GM23338 (cell line): Measurements from ENCODE around the gene BANF1. TPM values are rescaled to one million over a fixed set of nuclear protein-coding genes. Genes with fewer than 3 reads are reported as not detected.
A peak's percentile ranks its signal among the peaks of the same experiment; 100 is the strongest.

Experiments
- ATAC-seq: fragments of 200-7000 bp; cut with Tn5 transposase; 3 replicates; pipeline ENCODE4 v1.9.1; 2020
- DNase-seq: peaks from one replicate; pipeline ENCODE4 v3.0.0-alpha.2; 2015; ENCODE audit warnings: low spot score
- H2AFZ ChIP-seq: fragments of 200-600 bp; sonication (generic); 2 replicates; pipeline ENCODE4 v1.8.0; 2016; ENCODE audit warnings: antibody characterized with exemption, mild to moderate bottlenecking, moderate library complexity
- H3F3A ChIP-seq: fragments of 200-600 bp; sonication (generic); replicated peaks from 2 replicates; pipeline ENCODE4 v1.8.0; 2017; ENCODE audit warnings: antibody characterized with exemption, mixed run types, low read depth
- H3K27ac ChIP-seq: fragments of 200-600 bp; sonication (generic); 2 replicates; pipeline ENCODE4 v1.6.1; 2016; ENCODE audit warnings: low read depth
- H3K27me3 ChIP-seq: fragments of 200-600 bp; sonication (generic); 2 replicates; pipeline ENCODE4 v1.8.0; 2016; ENCODE audit warnings: mild to moderate bottlenecking, mixed run types, moderate library complexity; ENCODE audit not compliant: insufficient read depth
- H3K36me3 ChIP-seq: fragments of 200-600 bp; sonication (generic); 2 replicates; pipeline ENCODE4 v1.8.0; 2016; ENCODE audit warnings: mild to moderate bottlenecking; ENCODE audit not compliant: insufficient read depth
- H3K4me1 ChIP-seq: fragments of 200-600 bp; sonication (generic); 2 replicates; pipeline ENCODE4 v1.8.0; 2016; ENCODE audit warnings: mild to moderate bottlenecking, moderate library complexity; ENCODE audit not compliant: insufficient read depth
- H3K4me2 ChIP-seq: fragments of 200-600 bp; sonication (generic); 2 replicates; pipeline ENCODE4 v1.7.1; 2017; ENCODE audit warnings: mixed run types
- H3K4me3 ChIP-seq: fragments of 200-600 bp; sonication (generic); 2 replicates; pipeline ENCODE4 v1.6.1; 2016; ENCODE audit warnings: mixed run types
- H3K79me2 ChIP-seq: fragments of 200-600 bp; sonication (generic); replicated peaks from 2 replicates; pipeline ENCODE4 v1.8.0; 2017; ENCODE audit warnings: mild to moderate bottlenecking; ENCODE audit not compliant: insufficient read depth
- H3K9me2 ChIP-seq: fragments of 200-600 bp; sonication (generic); 2 replicates; pipeline ENCODE4 v1.8.0; 2017; ENCODE audit not compliant: insufficient read depth
- H4K20me1 ChIP-seq: fragments of 200-600 bp; sonication (generic); replicated peaks from 2 replicates; pipeline ENCODE4 v1.8.0; 2017; ENCODE audit warnings: mild to moderate bottlenecking; ENCODE audit not compliant: insufficient read depth
- H3K27ac Mint-ChIP-seq: 2 replicates; pipeline ENCODE4 v1.8.0; 2020; ENCODE audit warnings: inconsistent platforms, mild to moderate bottlenecking, moderate library complexity, mixed read lengths
- H3K27me3 Mint-ChIP-seq: 3 replicates; pipeline ENCODE4 v1.8.0; 2022; ENCODE audit warnings: low read depth, mild to moderate bottlenecking, moderate library complexity, mixed read lengths, inconsistent platforms; ENCODE audit not compliant: insufficient read depth, poor library complexity
- H3K36me3 Mint-ChIP-seq: 3 replicates; pipeline ENCODE4 v1.8.0; 2021; ENCODE audit warnings: low read depth, mild to moderate bottlenecking, inconsistent platforms, moderate library complexity, mixed read lengths
- H3K4me1 Mint-ChIP-seq: 3 replicates; pipeline ENCODE4 v1.8.0; 2020; ENCODE audit warnings: mild to moderate bottlenecking, inconsistent platforms, mixed read lengths
- H3K4me3 Mint-ChIP-seq: 3 replicates; pipeline ENCODE4 v1.8.0; 2021; ENCODE audit warnings: moderate library complexity, mild to moderate bottlenecking, inconsistent platforms, mixed read lengths
- H3K9me3 Mint-ChIP-seq: 3 replicates; pipeline ENCODE4 v1.8.0; 2020; ENCODE audit warnings: moderate library complexity, mild to moderate bottlenecking, inconsistent platforms, mixed read lengths
- CREB1 ChIP-seq: fragments of 250-450 bp; sonication (Bioruptor Pico); IDR thresholded peaks from 2 replicates; pipeline ENCODE4 v1.5.0; 2020; ENCODE audit warnings: low read depth, mild to moderate bottlenecking, moderate library complexity
- EZH2 ChIP-seq: fragments of 200-600 bp; sonication (generic); IDR thresholded peaks from one replicate; pipeline ENCODE4 v1.8.0; 2017; ENCODE audit warnings: antibody characterized with exemption, mild to moderate bottlenecking, low read depth; ENCODE audit not compliant: unreplicated experiment
- JUNB ChIP-seq: IDR thresholded peaks from one replicate; pipeline ENCODE4 v1.6.1; 2016; ENCODE audit warnings: antibody characterized with exemption; ENCODE audit not compliant: unreplicated experiment
- NANOG ChIP-seq: IDR thresholded peaks from 2 replicates; pipeline ENCODE4 v1.6.1; 2016; ENCODE audit warnings: antibody characterized with exemption, borderline replicate concordance
- POLR2AphosphoS5 ChIP-seq: IDR thresholded peaks from 2 replicates; pipeline ENCODE4 v1.6.1; 2016; ENCODE audit warnings: antibody characterized with exemption, low read depth
- STAT1 ChIP-seq: IDR thresholded peaks from one replicate; pipeline ENCODE4 v1.6.1; 2016; ENCODE audit warnings: antibody characterized with exemption; ENCODE audit not compliant: unreplicated experiment
- polyA plus RNA-seq: library from polyadenylated mRNA; unstranded; fragments of >200 nt; fragmentation: Nextera tagmentation; extraction: Ambion mirVana; gene quantifications from 2 replicates; pipeline ENCODE4 v1.2.1, GENCODE V29; 2016
- total RNA-seq: library from RNA; depleted of rRNA; stranded (reverse); fragments of >200 nt; shearing (Covaris generic); gene quantifications from 2 replicates; pipeline ENCODE4 v1.2.3, GENCODE V29; 2014; rRNA removed
- TF ChIP-seq, protein P1 (sequence below): IDR thresholded peaks from 2 replicates; pipeline ENCODE4 v1.6.1; 2016; ENCODE audit warnings: antibody characterized with exemption
- TF ChIP-seq, protein P2 (sequence below): IDR thresholded peaks from one replicate; pipeline ENCODE4 v1.6.1; 2018; ENCODE audit warnings: antibody characterized with exemption; ENCODE audit not compliant: unreplicated experiment

Gene BANF1
- total and polyA plus RNA-seq, 2 experiments from 2014 or later = 58.2 to 765 TPM

DNA sequence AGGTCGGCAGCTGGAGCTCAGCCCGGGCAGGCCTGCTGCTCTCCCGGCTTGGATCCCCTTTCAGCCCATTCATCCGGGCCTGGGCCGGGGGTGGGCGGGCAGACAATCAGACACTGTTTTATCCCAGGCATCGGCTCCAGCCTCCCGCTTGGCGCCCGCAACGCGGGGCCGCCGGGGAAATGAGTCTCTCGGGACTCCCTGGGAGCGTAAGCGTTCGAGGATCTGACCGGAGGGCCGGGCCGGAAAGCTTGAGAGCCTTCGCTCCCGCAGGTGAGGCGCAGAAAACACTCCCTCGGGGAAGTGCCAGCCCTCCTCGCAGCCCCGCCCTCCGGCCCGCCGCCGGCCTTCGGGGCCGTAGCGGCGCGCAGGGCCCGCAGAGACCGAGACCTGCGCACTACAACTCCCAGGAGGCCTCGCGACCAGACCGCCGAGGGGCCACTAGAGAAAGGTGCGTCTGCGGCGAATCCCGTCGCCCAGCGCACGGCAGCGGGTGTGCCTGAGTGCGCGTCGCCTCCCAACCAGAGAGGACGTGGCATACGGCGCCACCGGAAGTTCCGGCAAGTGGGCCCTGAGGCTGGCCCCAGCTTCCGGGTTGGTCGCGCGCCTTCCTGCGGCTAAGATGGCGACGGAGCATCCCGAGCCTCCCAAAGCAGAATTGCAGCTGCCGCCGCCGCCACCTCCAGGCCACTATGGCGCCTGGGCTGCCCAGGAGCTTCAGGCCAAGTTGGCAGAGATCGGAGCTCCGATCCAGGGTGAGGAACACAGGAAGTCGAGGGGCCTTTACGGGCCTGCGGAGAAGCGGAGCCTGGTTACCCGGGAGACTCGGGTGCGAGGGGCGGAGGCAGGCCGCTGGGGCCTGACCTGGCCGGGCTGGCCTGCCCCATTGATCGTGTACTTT lies 49.7 kb downstream of the BANF1 start, which contains the start of gene SF3B2:
Gene SF3B2, plus strand, starts transcription at position 599 of the 898 bp plus-strand sequence. Its CDS starts 21 bp downstream, at position 620.
- Histone ChIP-seq H4K20me1 (peaks cover 21% of the 10 kb centered on the region), H3F3A (peaks cover 14% of the 10 kb centered on the region; the same call in 1 of the 2 replicates), H3K36me3 (peaks cover 23% of the 10 kb centered on the region), H3K79me2 (peaks cover 38% of the 10 kb centered on the region), H3K4me1 (peaks cover 24% of the 10 kb centered on the region), H3K27me3 (no peaks in the 10 kb centered on the region), H3K9me2 (no peaks in the 10 kb centered on the region), H3K4me3 (peak within 1 kb of the TSS; percentile 99), H3K4me2 (peak within 1 kb of the TSS; percentile 99), H2AFZ (peak within 1 kb of the TSS; percentile 92), H3K27ac (peak within 1 kb of the TSS; percentile 100)
- H3K36me3 Mint-ChIP-seq = peaks cover 42% of the 10 kb centered on the region
- TF ChIP-seq POLR2AphosphoS5 (peak; percentile 73), STAT1 (no peak), CREB1 (CRISPR knock-in tag) (peak; percentile 87)
- TF ChIP-seq, protein P1, sequence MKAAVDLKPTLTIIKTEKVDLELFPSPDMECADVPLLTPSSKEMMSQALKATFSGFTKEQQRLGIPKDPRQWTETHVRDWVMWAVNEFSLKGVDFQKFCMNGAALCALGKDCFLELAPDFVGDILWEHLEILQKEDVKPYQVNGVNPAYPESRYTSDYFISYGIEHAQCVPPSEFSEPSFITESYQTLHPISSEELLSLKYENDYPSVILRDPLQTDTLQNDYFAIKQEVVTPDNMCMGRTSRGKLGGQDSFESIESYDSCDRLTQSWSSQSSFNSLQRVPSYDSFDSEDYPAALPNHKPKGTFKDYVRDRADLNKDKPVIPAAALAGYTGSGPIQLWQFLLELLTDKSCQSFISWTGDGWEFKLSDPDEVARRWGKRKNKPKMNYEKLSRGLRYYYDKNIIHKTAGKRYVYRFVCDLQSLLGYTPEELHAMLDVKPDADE = peak; percentile 89
- TF ChIP-seq, protein P2, sequence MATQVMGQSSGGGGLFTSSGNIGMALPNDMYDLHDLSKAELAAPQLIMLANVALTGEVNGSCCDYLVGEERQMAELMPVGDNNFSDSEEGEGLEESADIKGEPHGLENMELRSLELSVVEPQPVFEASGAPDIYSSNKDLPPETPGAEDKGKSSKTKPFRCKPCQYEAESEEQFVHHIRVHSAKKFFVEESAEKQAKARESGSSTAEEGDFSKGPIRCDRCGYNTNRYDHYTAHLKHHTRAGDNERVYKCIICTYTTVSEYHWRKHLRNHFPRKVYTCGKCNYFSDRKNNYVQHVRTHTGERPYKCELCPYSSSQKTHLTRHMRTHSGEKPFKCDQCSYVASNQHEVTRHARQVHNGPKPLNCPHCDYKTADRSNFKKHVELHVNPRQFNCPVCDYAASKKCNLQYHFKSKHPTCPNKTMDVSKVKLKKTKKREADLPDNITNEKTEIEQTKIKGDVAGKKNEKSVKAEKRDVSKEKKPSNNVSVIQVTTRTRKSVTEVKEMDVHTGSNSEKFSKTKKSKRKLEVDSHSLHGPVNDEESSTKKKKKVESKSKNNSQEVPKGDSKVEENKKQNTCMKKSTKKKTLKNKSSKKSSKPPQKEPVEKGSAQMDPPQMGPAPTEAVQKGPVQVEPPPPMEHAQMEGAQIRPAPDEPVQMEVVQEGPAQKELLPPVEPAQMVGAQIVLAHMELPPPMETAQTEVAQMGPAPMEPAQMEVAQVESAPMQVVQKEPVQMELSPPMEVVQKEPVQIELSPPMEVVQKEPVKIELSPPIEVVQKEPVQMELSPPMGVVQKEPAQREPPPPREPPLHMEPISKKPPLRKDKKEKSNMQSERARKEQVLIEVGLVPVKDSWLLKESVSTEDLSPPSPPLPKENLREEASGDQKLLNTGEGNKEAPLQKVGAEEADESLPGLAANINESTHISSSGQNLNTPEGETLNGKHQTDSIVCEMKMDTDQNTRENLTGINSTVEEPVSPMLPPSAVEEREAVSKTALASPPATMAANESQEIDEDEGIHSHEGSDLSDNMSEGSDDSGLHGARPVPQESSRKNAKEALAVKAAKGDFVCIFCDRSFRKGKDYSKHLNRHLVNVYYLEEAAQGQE = no peak
- H3K4me1 Mint-ChIP-seq = peaks cover 34% of the 10 kb centered on the region
- peak within 1 kb of the TSS; percentile 98 for H3K4me3 Mint-ChIP-seq
- H3K27me3 Mint-ChIP-seq = peaks cover 17% of the 10 kb centered on the region
- ATAC-seq = peak; percentile 91
- H3K9me3 Mint-ChIP-seq = no peaks in the 10 kb centered on the region; the same call in 2 of the 3 replicates
- peak; percentile 98 for DNase-seq
- H3K27ac Mint-ChIP-seq = peak within 1 kb of the TSS; percentile 98

DNA sequence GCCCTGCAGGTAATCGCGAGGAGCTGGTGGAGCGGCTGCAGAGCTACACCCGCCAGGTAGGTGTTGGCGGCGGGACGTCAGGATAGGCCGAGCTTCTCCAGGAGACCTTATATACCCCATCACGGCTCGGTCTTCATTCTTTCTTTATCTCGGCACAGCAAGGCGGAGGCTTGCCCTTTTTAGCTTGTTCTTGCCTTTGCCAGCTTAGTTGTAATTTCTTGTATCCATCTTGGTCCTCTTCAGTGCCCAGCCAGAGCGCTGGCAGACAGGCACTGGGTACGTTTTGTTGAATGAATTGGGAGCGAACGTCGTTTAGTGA lies 50.3 kb downstream of the BANF1 start:
- Histone ChIP-seq H3K4me1 (peaks cover 24% of the 10 kb centered on the region), H3K9me2 (no peaks in the 10 kb centered on the region), H2AFZ (peak overlapping the region; percentile 92; the same call in 1 of the 2 replicates), H3K27me3 (no peaks in the 10 kb centered on the region), H4K20me1 (peaks cover 21% of the 10 kb centered on the region), H3F3A (peaks cover 14% of the 10 kb centered on the region; the same call in 1 of the 2 replicates), H3K36me3 (peaks cover 29% of the 10 kb centered on the region), H3K4me2 (peak overlapping the region; percentile 98), H3K27ac (peak overlapping the region; percentile 84), H3K79me2 (peaks cover 38% of the 10 kb centered on the region), H3K4me3 (peak overlapping the region; percentile 99)
- Mint-ChIP-seq H3K4me1 (peaks cover 34% of the 10 kb centered on the region), H3K27me3 (peaks cover 17% of the 10 kb centered on the region), H3K36me3 (peaks cover 48% of the 10 kb centered on the region), H3K9me3 (no peaks in the 10 kb centered on the region; the same call in 2 of the 3 replicates), H3K4me3 (peak overlapping the region; percentile 98), H3K27ac (peak overlapping the region; percentile 98)
- DNase-seq (no peak), ATAC-seq (no peak)
- TF ChIP-seq POLR2AphosphoS5 (no peak), JUNB (no peak), CREB1 (CRISPR knock-in tag) (no peak), NANOG (no peak), EZH2 (no peak)

Other genes starting within 250 kb of the BANF1 start
- gene AP5B1, start 221.5 kb upstream of the BANF1 start, total RNA-seq = 12.5 and 16.1 TPM in 2 replicates
- 3.1 TPM in 2 replicates for gene AP5B1, start 221.5 kb upstream of the BANF1 start, polyA plus RNA-seq
- gene OVOL1, start 215.4 kb upstream of the BANF1 start, total RNA-seq = 3.3 and 5.1 TPM in 2 replicates
- 1.4 and 1.5 TPM in 2 replicates for gene OVOL1, start 215.4 kb upstream of the BANF1 start, polyA plus RNA-seq
- 0.49 TPM in 1 of 2 replicates, not detected in the other for gene SNX32, start 168.5 kb upstream of the BANF1 start, total RNA-seq
- 1.2 and 2.4 TPM in 2 replicates for gene SNX32, start 168.5 kb upstream of the BANF1 start, polyA plus RNA-seq
- 981 and 1,393 TPM in 2 replicates for gene CFL1, start 144.3 kb upstream of the BANF1 start, total RNA-seq
- gene CFL1, start 144.3 kb upstream of the BANF1 start, polyA plus RNA-seq = 1,996 and 2,124 TPM in 2 replicates
- gene MUS81, start 142.1 kb upstream of the BANF1 start, total RNA-seq = 35.5 and 48.6 TPM in 2 replicates
- gene MUS81, start 142.1 kb upstream of the BANF1 start, polyA plus RNA-seq = 38.5 and 39.1 TPM in 2 replicates
- gene EFEMP2, start 129.7 kb upstream of the BANF1 start, total RNA-seq = 4.5 and 9.4 TPM in 2 replicates
- 7.4 and 8.0 TPM in 2 replicates for gene EFEMP2, start 129.7 kb upstream of the BANF1 start, polyA plus RNA-seq
- gene CTSW, start 122.7 kb upstream of the BANF1 start, total RNA-seq = not detected in 2 replicates
- gene CTSW, start 122.7 kb upstream of the BANF1 start, polyA plus RNA-seq = 0.17 TPM in 1 of 2 replicates, not detected in the other
- gene FIBP, start 114.0 kb upstream of the BANF1 start, total RNA-seq = 94.3 and 102 TPM in 2 replicates
- gene FIBP, start 114.0 kb upstream of the BANF1 start, polyA plus RNA-seq = 79.0 and 84.4 TPM in 2 replicates
- gene CCDC85B, start 111.8 kb upstream of the BANF1 start, total RNA-seq = 57.3 and 66.3 TPM in 2 replicates
- 54.5 and 60.4 TPM in 2 replicates for gene CCDC85B, start 111.8 kb upstream of the BANF1 start, polyA plus RNA-seq
- gene FOSL1, start 102.1 kb upstream of the BANF1 start, total RNA-seq = 10.1 and 14.6 TPM in 2 replicates
- 17.1 and 20.1 TPM in 2 replicates for gene FOSL1, start 102.1 kb upstream of the BANF1 start, polyA plus RNA-seq
- 21.6 and 23.2 TPM in 2 replicates for gene C11orf68, start 83.4 kb upstream of the BANF1 start, total RNA-seq
- gene C11orf68, start 83.4 kb upstream of the BANF1 start, polyA plus RNA-seq = 16.8 and 18.6 TPM in 2 replicates
- gene DRAP1, start 83.1 kb upstream of the BANF1 start, total RNA-seq = 83.0 and 121 TPM in 2 replicates
- gene DRAP1, start 83.1 kb upstream of the BANF1 start, polyA plus RNA-seq = 294 and 358 TPM in 2 replicates
- 1.1 and 2.0 TPM in 2 replicates for gene TSGA10IP, start 57.0 kb upstream of the BANF1 start, total RNA-seq
- 1.6 and 2.5 TPM in 2 replicates for gene TSGA10IP, start 57.0 kb upstream of the BANF1 start, polyA plus RNA-seq
- gene SART1, start 40.8 kb upstream of the BANF1 start, total RNA-seq = 43.9 and 55.8 TPM in 2 replicates
- gene SART1, start 40.8 kb upstream of the BANF1 start, polyA plus RNA-seq = 91.0 and 105 TPM in 2 replicates
- 30.8 and 32.1 TPM in 2 replicates for gene EIF1AD, start 346 bp upstream of the BANF1 start, total RNA-seq
- gene EIF1AD, start 346 bp upstream of the BANF1 start, polyA plus RNA-seq = 16.1 and 18.6 TPM in 2 replicates
- gene CST6, start 9.5 kb downstream of the BANF1 start, total RNA-seq = 4.2 and 5.9 TPM in 2 replicates
- 8.3 and 9.9 TPM in 2 replicates for gene CST6, start 9.5 kb downstream of the BANF1 start, polyA plus RNA-seq
- not detected in 2 replicates for gene CATSPER1, start 24.0 kb downstream of the BANF1 start, total RNA-seq
- not detected in 2 replicates for gene CATSPER1, start 24.0 kb downstream of the BANF1 start, polyA plus RNA-seq
- 48.0 and 63.4 TPM in 2 replicates for gene GAL3ST3, start 46.7 kb downstream of the BANF1 start, total RNA-seq
- gene GAL3ST3, start 46.7 kb downstream of the BANF1 start, polyA plus RNA-seq = 12.7 and 15.6 TPM in 2 replicates
- 173 and 180 TPM in 2 replicates for gene SF3B2, start 49.9 kb downstream of the BANF1 start, total RNA-seq
- gene SF3B2, start 49.9 kb downstream of the BANF1 start, polyA plus RNA-seq = 173 and 191 TPM in 2 replicates
- 23.7 and 37.5 TPM in 2 replicates for gene PACS1, start 67.8 kb downstream of the BANF1 start, total RNA-seq
- 8.0 and 8.8 TPM in 2 replicates for gene PACS1, start 67.8 kb downstream of the BANF1 start, polyA plus RNA-seq